HG02884 (cell line): Measurements from ENCODE around the gene PTRH1.
"Not testable (repeated sequence)": the region's sequence is repeated elsewhere in the genome, so short reads cannot be mapped to it uniquely, and the experiment has no call there.

ENCODE experiments used
- ATAC-seq: cut with Tn5 transposase; IDR thresholded peaks from one replicate; pipeline ENCODE4 v1.9.1; 2021; ENCODE audit warnings: mild to moderate bottlenecking, moderate library complexity; ENCODE audit not compliant: unreplicated experiment

The PTRH1 gene, protein sequence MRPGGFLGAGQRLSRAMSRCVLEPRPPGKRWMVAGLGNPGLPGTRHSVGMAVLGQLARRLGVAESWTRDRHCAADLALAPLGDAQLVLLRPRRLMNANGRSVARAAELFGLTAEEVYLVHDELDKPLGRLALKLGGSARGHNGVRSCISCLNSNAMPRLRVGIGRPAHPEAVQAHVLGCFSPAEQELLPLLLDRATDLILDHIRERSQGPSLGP

GRCh38 chr9:127715470-127716337 lies at the start of gene PTRH1, which contains the start of gene TTC16:
Gene PTRH1 (minus strand): TSS chr9:127715663. CDS start chr9:127715639, 24 bp downstream.
Gene TTC16 (plus strand): TSS chr9:127716079. CDS start chr9:127716146, 67 bp downstream.
- ATAC-seq, result peak; percentile 91

- no peak for ATAC-seq
Measured at GRCh38 chr9:127763918-127764384, 48.5 kb upstream of the PTRH1 start.

GRCh38 chr9:127762111-127762676 lies 46.7 kb upstream of the PTRH1 start:
- ATAC-seq, result no peak

- no peak for ATAC-seq
Measured at GRCh38 chr9:127761491-127761956, 46.1 kb upstream of the PTRH1 start.

DNA sequence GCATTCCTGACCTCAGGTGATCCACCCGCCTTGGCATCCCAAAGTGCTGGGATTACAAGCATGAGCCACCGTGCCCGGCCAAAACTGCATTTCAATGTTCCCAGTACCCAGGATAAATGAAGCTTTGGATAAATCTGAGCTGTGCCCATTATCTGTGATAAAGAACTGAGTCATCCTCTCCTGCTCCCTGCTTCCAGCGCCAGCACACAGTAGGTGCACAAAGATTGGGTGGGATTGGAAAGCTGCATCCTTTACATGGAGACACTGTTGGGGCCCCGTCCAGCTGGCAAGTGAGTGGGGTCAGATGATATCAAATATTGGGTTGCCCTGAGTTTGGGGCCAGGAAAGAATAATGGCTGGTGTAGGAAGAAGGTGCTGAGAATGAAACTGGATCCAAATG lies 45.6 kb upstream of the PTRH1 start:
- ATAC-seq, result no peak

GRCh38 chr9:127758843-127759242 lies 43.4 kb upstream of the PTRH1 start:
- ATAC-seq, result no peak

GRCh38 chr9:127756776-127757175 lies 41.3 kb upstream of the PTRH1 start:
- not testable (repeated sequence) for ATAC-seq

GRCh38 chr9:127756233-127756632 lies 40.8 kb upstream of the PTRH1 start:
- no peak for ATAC-seq

- no peak for ATAC-seq
Measured at GRCh38 chr9:127755061-127756060, 39.9 kb upstream of the PTRH1 start.

- ATAC-seq, result no peak
Measured at GRCh38 chr9:127754099-127755060, 38.9 kb upstream of the PTRH1 start.

GRCh38 chr9:127753622-127754021 lies 38.2 kb upstream of the PTRH1 start:
- ATAC-seq, result no peak

GRCh38 chr9:127753148-127753547 lies 37.7 kb upstream of the PTRH1 start:
- ATAC-seq, result no peak

- no peak for ATAC-seq
Measured at GRCh38 chr9:127751269-127752054, 36.0 kb upstream of the PTRH1 start.

- no peak for ATAC-seq
Measured at GRCh38 chr9:127749090-127749787, 33.8 kb upstream of the PTRH1 start.

- no peak for ATAC-seq
Measured at GRCh38 chr9:127746959-127747569, 31.6 kb upstream of the PTRH1 start.

DNA sequence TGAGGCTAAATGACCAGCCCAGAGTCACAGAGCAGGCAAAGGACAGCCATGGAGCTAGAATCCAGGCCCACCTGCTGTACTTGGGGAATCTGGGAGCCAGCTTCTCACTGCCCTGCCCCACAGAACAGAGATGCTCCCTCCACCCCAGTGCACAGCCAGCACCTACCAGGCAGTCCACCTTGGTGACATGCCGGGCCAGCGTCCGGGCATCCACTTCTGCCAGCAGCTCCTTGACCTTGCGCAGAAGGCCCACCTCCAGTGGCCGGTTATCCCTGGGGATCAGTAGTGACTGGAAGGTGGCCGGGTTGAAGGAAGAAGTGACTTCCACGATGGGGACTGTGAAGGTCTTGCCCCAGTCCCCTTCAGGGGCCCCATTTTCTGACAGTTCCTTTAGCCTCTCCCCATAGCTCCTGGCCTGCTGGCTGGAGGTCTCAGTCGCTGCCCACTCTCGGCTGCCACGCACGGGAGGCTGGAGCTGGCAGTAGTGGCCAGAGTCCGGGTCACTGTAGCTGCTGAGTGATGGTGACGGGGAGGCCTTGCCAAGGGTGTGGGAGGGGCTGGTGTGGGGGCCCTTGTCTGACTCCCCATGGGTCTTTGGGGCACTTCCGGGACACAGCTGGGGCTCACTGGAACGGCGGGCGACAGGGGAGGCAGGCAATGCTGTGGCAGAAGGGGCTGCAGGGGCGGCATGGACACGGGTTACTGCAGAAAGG lies 29.1 kb upstream of the PTRH1 start:
- ATAC-seq, result no peak
